AG09309 (cell line): Measurements from ENCODE around the gene CFL1.
"Not testable (repeated sequence)": the region's sequence is repeated elsewhere in the genome, so short reads cannot be mapped to it uniquely, and the experiment has no call there.

Source experiments
- DNase-seq: peaks from one replicate; pipeline ENCODE4 v3.0.0-alpha.2; 2010; ENCODE audit warnings: low read depth
- H3K4me3 ChIP-seq: 2 replicates; pipeline ENCODE4 v1.5.1; 2011; ENCODE audit warnings: mild to moderate bottlenecking, low read depth, low read length, moderate library complexity; ENCODE audit not compliant: control insufficient read depth
- CTCF ChIP-seq: IDR thresholded peaks from 2 replicates; pipeline ENCODE4 v1.5.1; 2011; ENCODE audit warnings: mild to moderate bottlenecking, low read depth, low read length, inconsistent platforms; ENCODE audit not compliant: insufficient read depth, control insufficient read depth; ENCODE audit errors: missing control alignments

The CFL1 gene

GRCh38 chr11:65851083-65851579 lies 6.8 kb downstream of the CFL1 start:
- peak; percentile 47 for TF ChIP-seq CTCF
- DNase-seq: no peak
- H3K4me3 ChIP-seq: no peak overlapping the region

GRCh38 chr11:65850217-65851082 lies 7.5 kb downstream of the CFL1 start:
- no peak for DNase-seq
- no peak overlapping the region for H3K4me3 ChIP-seq
- no peak for TF ChIP-seq CTCF

GRCh38 chr11:65849771-65850216 lies 8.2 kb downstream of the CFL1 start:
- no peak for DNase-seq
- no peak for TF ChIP-seq CTCF
- no peak overlapping the region for H3K4me3 ChIP-seq

- no peak overlapping the region for H3K4me3 ChIP-seq
- DNase-seq: no peak
- no peak for TF ChIP-seq CTCF
Measured at GRCh38 chr11:65849366-65849765, 8.6 kb downstream of the CFL1 start.

- H3K4me3 ChIP-seq, DNase-seq: not testable (repeated sequence)
Measured at GRCh38 chr11:65848693-65849092, 9.3 kb downstream of the CFL1 start.

- H3K4me3 ChIP-seq: no peak overlapping the region
- no peak for TF ChIP-seq CTCF
- DNase-seq: no peak
Measured at GRCh38 chr11:65847746-65848145, 10.2 kb downstream of the CFL1 start.

- no peak for DNase-seq
Measured at GRCh38 chr11:65844231-65844872, 13.6 kb downstream of the CFL1 start.

More at GRCh38 chr11:65844231-65844872, 13.6 kb downstream of the CFL1 start:
- no peak for TF ChIP-seq CTCF
- H3K4me3 ChIP-seq: no peak overlapping the region
